Stimulated activated CD8-positive, alpha-beta memory T cell treated with anti-CD3 and anti-CD28 coated beads, Interleukin-7, amount 100 ng/mL, for 48 hours (primary cell): ENCODE results near the gene DCP1B.

Experiments used
- DNase-seq, 2 donors: peaks; one replicate each; pipeline ENCODE4 v3.0.0-alpha.2; 2020; ENCODE audit warnings: low read depth in 1 of 2; ENCODE audit errors: extremely low read depth in 1 of 2

Gene DCP1B

GRCh38 chr12:1922985-1923384 is 81.3 kb downstream of the DCP1B start:
- DNase-seq, result no peak

GRCh38 chr12:1922075-1922709 is 82.1 kb downstream of the DCP1B start:
- DNase-seq, result no peak

GRCh38 chr12:1920971-1921370 is 83.3 kb downstream of the DCP1B start:
- DNase-seq, result no peak

- DNase-seq, result no peak
Observed at GRCh38 chr12:1920436-1920835, 83.8 kb downstream of the DCP1B start.

GRCh38 chr12:1919763-1920162 is 84.5 kb downstream of the DCP1B start:
- no peak for DNase-seq

- DNase-seq, result no peak
Observed at GRCh38 chr12:1919284-1919683, 85.0 kb downstream of the DCP1B start.

- no peak for DNase-seq
Observed at GRCh38 chr12:1918884-1919236, 85.4 kb downstream of the DCP1B start.

- no peak for DNase-seq
Observed at GRCh38 chr12:1918081-1918883, 86.0 kb downstream of the DCP1B start, which contains the start of gene CACNA2D4. Gene CACNA2D4 (minus strand): TSS chr12:1918652. CDS start chr12:1918473, 179 bp downstream.

GRCh38 chr12:1917172-1918070 is 86.8 kb downstream of the DCP1B start:
- no peak for DNase-seq

GRCh38 chr12:1916371-1917171 is 87.7 kb downstream of the DCP1B start:
- no peak for DNase-seq

- DNase-seq, result peak in 1 of 2 donors; percentile 18
Observed at GRCh38 chr12:1915082-1915968, 88.9 kb downstream of the DCP1B start.

GRCh38 chr12:1914114-1914911 is 89.9 kb downstream of the DCP1B start:
- no peak for DNase-seq

- DNase-seq, result no peak
Observed at GRCh38 chr12:1913377-1914113, 90.7 kb downstream of the DCP1B start.

GRCh38 chr12:1912580-1913376 is 91.5 kb downstream of the DCP1B start:
- DNase-seq, result no peak

- DNase-seq, result no peak
Observed at GRCh38 chr12:1911598-1912575, 92.4 kb downstream of the DCP1B start.

GRCh38 chr12:1910468-1910867 is 93.8 kb downstream of the DCP1B start:
- no peak for DNase-seq
